Peyer's patch (tissue), 4 donors: ENCODE results near the gene ANKS3. TPM values are rescaled to one million over a fixed set of nuclear protein-coding genes. Genes with fewer than 3 reads are reported as not detected.

Experiments used
- DNase-seq, 3 donors: peaks; one replicate each; pipeline ENCODE4 v3.0.0-alpha.2; 2017 to 2019
- H3K27ac ChIP-seq, 4 donors: fragments of 200-600 bp; sonication (generic); one replicate each; pipeline ENCODE4 v1.5.1; 2016 to 2019
- H3K27me3 ChIP-seq, 2 donors: fragments of 200-600 bp; sonication (generic); one replicate each; pipeline ENCODE4 v1.5.1; 2019
- H3K36me3 ChIP-seq, 3 donors: fragments of 200-600 bp; sonication (generic); one replicate each; pipeline ENCODE4 v1.5.1; 2016 to 2019
- H3K4me1 ChIP-seq, 4 donors: fragments of 200-600 bp; sonication (generic); one replicate each; pipeline ENCODE4 v1.5.1; 2016 to 2019
- H3K4me3 ChIP-seq, 4 donors: fragments of 200-600 bp; sonication (generic); 1 replicate in 3 of 4; 2 replicates in 1 of 4; pipeline ENCODE4 v1.5.1; 2016 to 2019; ENCODE audit warnings: mild to moderate bottlenecking in 1 of 4
- H3K9me3 ChIP-seq, 4 donors: fragments of 200-600 bp; sonication (generic); one replicate each; pipeline ENCODE4 v1.5.1; 2016 to 2019; ENCODE audit warnings: mild to moderate bottlenecking in 1 of 4
- POLR2A ChIP-seq, 2 donors: fragments of 450-650 bp; IDR thresholded peaks; one replicate each; pipeline ENCODE4 v1.5.1; 2017; ENCODE audit warnings: antibody characterized with exemption in 2 of 2, mild to moderate bottlenecking in 2 of 2, moderate library complexity in 2 of 2
- total RNA-seq, 4 donors: library from RNA; depleted of rRNA; stranded (reverse); fragments of >200 nt; gene quantifications; one replicate each; pipeline ENCODE4 v1.1.0, GENCODE V29; 2016
- TF ChIP-seq, protein P1 (sequence below), 6 experiments: fragments of 450-650 bp in 4 of 6; fragments of 200-600 bp in 2 of 6; sonication (generic) in 1 of 6; IDR thresholded peaks; one replicate each; pipeline ENCODE4 v1.5.1; 2017 to 2019; ENCODE audit warnings: antibody characterized with exemption in 6 of 6, mild to moderate bottlenecking in 3 of 6, moderate library complexity in 1 of 6

The ANKS3 gene
- total RNA-seq, 4 donors from 2014 or later: 20.8 to 42.9 (median 36.6) TPM

DNA sequence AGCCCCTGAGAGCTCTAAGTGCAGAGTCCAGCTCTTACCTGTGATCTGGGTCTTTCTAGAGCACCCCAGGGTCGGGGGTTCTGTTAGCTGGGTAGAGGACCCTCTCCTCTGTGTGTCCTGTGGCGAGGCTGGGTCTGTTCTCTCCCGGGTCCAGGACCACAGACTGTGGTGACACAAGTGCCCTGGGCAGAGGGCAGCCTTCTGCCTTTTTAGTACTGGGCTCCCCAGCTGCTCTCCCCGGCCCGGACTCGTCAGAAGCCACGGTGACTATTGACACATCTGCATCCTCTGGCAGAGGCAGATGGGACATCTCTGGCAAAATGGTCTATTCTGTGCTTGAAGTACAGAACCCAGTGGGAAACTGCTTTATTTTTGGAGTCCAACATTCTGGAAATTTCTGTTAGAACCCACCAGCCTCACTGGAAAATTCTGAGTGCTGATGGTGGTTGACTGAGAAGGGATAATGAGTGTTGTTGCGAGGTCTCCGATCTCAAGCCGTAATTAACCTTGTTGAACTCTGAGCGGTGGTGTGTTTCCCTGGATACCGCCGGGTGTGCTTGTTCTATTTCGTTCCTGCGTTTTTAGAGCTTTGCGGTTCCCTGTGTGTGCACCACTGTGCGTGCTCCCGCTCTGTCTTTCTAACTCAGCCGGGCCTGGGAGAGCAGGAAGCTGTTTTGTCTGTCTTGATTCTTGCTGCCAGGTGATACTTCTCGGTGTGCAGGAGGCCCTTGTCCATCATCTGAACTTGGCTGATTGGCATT lies 66.7 kb downstream of the ANKS3 start:
- no peak overlapping the region for H3K27ac ChIP-seq
- TF ChIP-seq, protein P1, sequence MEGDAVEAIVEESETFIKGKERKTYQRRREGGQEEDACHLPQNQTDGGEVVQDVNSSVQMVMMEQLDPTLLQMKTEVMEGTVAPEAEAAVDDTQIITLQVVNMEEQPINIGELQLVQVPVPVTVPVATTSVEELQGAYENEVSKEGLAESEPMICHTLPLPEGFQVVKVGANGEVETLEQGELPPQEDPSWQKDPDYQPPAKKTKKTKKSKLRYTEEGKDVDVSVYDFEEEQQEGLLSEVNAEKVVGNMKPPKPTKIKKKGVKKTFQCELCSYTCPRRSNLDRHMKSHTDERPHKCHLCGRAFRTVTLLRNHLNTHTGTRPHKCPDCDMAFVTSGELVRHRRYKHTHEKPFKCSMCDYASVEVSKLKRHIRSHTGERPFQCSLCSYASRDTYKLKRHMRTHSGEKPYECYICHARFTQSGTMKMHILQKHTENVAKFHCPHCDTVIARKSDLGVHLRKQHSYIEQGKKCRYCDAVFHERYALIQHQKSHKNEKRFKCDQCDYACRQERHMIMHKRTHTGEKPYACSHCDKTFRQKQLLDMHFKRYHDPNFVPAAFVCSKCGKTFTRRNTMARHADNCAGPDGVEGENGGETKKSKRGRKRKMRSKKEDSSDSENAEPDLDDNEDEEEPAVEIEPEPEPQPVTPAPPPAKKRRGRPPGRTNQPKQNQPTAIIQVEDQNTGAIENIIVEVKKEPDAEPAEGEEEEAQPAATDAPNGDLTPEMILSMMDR (IDR thresholded peaks at IDR 0.05): no peak
- no peak for TF ChIP-seq POLR2A (IDR thresholded peaks at IDR 0.05)
- peaks cover 0 to 27% (median 8%) of the 10 kb centered on the region in 4 donors for H3K4me1 ChIP-seq
- no peak overlapping the region for H3K4me3 ChIP-seq
- H3K9me3 ChIP-seq: no peaks in the 10 kb centered on the region
- DNase-seq: no peak
- peaks cover 0 to 59% (median 0%) of the 10 kb centered on the region in 3 donors for H3K36me3 ChIP-seq
- no peaks in the 10 kb centered on the region for H3K27me3 ChIP-seq

DNA sequence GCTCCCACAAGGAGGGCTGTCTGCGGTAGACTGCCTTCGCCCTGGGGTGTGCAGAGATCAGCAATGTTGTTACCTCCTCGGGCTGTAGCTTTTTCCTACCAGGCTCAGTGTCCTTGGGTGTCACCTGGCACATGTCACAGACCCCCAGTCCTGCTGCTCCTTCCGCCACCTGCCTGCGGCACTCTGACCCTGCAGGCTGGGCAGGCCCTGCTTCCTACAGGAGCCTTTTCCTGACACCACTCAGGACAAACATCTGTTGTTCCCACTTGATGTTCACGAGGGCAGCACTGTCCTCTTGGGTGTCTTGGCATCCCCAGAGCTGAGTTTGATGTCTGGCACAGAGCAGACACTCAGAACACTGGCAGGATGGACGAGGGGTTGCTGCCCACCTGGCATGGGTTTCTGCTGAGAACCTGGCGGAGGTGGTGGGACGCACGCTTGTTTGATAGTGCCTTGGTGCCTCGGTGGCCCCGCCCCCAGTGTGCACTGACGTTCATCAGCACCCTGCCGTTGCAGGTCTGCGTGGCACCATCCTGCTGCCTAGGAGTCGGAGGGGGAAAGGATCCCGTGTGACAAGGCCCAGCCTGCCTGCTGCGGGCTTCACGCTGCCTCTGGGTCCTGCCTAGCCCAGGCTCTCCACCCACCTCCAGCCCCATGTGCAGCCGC lies 67.4 kb downstream of the ANKS3 start:
- Histone ChIP-seq H3K4me3 (no peak overlapping the region), H3K9me3 (no peaks in the 10 kb centered on the region), H3K27me3 (no peaks in the 10 kb centered on the region), H3K36me3 (peaks cover 0 to 52% (median 0%) of the 10 kb centered on the region in 3 donors), H3K4me1 (peaks cover 0 to 27% (median 8%) of the 10 kb centered on the region in 4 donors), H3K27ac (no peak overlapping the region)
- TF ChIP-seq, protein P1 (IDR thresholded peaks at IDR 0.05): no peak
- no peak for TF ChIP-seq POLR2A (IDR thresholded peaks at IDR 0.05)
- DNase-seq: no peak

DNA sequence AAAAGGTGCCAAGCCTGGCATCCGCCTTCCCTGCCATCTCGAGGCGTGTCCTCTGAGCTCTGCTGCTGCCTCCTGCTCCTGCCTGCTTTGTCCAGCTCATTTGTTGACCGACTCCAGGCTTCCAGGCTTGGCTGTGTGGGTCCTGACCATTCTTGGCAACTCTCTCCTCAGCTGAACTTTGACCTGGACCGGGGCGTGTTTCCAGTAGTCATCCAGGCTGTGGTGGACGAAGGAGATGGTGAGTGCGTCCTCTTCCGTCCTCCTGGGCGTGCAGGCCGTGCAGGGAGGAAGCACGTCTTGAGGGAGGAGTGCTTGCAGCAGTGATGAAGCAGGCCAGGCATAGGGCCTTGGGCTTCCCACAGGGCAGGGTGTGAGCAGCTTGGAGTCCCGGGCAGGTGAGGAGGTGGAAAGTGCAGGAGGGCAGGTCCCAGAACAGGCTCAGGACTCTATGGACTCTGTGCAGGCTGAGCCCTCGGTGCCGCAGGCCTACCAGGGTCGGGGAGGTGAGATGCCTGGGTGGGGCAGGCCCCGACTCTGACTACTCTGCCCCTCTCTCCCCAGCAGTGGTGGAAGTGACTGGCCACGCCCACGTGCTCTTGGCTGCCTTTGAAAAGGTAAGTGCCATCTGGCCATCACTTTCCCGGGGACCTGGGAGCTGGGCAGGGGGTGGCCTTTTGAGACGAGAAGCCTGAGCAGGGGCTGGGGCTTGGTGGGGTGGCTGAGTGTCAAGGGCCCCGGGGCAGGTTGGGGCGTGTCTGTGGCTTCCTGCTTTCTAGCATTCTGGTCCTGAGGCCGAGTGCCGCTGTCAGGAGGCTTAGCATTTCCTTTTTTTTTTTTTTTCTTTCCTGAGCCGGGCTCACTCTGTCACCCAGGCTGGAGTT lies 69.3 kb downstream of the ANKS3 start:
- peak; percentile 74 to 89 (median 87) for DNase-seq
- peaks cover 0 to 39% (median 0%) of the 10 kb centered on the region in 3 donors for H3K36me3 ChIP-seq
- TF ChIP-seq POLR2A (IDR thresholded peaks at IDR 0.05): peak; percentile 8 to 46
- TF ChIP-seq, protein P1 (IDR thresholded peaks at IDR 0.05): no peak

DNA sequence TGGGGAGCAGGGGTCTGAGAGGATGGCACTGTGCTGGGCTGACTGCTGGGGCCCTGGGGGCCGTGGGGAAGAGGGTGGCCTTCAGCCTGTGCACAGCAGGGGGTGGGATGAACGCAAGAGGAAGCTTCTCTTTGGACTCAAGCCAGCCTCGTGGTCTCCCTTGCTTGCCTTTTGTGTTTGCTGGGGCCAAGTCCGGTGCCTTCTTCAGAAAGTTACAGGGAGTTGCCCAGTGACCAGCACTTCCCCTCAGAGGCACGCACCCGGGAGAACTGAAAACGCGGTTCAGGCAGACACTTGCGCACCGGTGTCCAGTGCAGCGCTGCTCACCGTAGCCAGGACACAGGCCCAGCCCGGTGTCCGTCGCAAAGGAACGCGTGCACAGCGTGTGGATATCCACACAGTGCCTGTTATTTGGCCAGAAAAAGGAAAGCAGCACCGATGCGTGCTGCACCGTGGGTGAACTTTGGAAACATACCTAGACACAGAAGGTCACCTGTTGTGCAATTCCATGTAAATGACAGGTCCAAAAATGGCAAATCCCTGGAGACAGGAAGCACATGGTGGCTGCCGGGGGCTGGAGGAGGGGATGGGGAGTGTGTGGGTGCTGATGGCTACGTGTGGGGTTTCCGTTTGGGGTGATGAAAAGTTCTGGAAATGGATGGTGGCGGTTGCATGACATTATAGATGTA lies 70.2 kb downstream of the ANKS3 start:
- Histone ChIP-seq H3K27me3 (no peaks in the 10 kb centered on the region), H3K4me1 (peaks cover 0 to 34% (median 8%) of the 10 kb centered on the region in 4 donors), H3K36me3 (peaks cover 0 to 36% (median 0%) of the 10 kb centered on the region in 3 donors), H3K9me3 (no peaks in the 10 kb centered on the region), H3K4me3 (no peak overlapping the region), H3K27ac (peak overlapping the region; percentile 58 to 93 (median 73))
- DNase-seq: peak in 2 of 3 donors; percentile 55 to 67
- TF ChIP-seq, protein P1 (IDR thresholded peaks at IDR 0.05): no peak

More for the DNA sequence above, 69.3 kb downstream of the ANKS3 start:
- peak overlapping the region in 1 of 4 donors; percentile 27 for H3K4me3 ChIP-seq
- H3K9me3 ChIP-seq: no peaks in the 10 kb centered on the region
- H3K27ac ChIP-seq: peak overlapping the region; percentile 58 to 93 (median 73)
- H3K4me1 ChIP-seq: peaks cover 0 to 34% (median 8%) of the 10 kb centered on the region in 4 donors
- H3K27me3 ChIP-seq: no peaks in the 10 kb centered on the region

DNA sequence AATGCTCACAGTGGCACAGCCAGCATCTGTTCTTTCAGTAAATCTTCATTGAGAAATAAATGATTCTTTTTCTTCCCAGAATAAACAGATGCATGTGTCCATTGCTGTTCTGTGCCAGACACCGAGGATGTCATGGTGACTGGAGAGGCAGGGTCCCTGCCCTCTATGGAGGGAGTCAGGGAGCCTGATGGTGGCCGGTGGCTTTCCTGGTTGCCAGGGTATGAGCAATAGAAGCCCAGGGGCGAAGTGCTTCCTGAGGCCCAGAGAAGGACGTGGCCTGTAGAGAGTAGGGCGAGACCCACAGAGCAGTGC lies 70.7 kb downstream of the ANKS3 start:
- peak overlapping the region in 3 of 4 donors; percentile 37 to 93 (median 87) for H3K27ac ChIP-seq
- peaks cover 0 to 36% (median 0%) of the 10 kb centered on the region in 3 donors for H3K36me3 ChIP-seq
- H3K4me3 ChIP-seq: no peak overlapping the region
- DNase-seq: no peak
- H3K9me3 ChIP-seq: no peaks in the 10 kb centered on the region
- peaks cover 0 to 34% (median 8%) of the 10 kb centered on the region in 4 donors for H3K4me1 ChIP-seq
- TF ChIP-seq, protein P1 (IDR thresholded peaks at IDR 0.05): no peak
- TF ChIP-seq POLR2A (IDR thresholded peaks at IDR 0.05): no peak
- no peaks in the 10 kb centered on the region for H3K27me3 ChIP-seq
